OCI-LY7 (cell line): ENCODE measurements around the gene BRINP2. TPM values are rescaled to one million over a fixed set of nuclear protein-coding genes. Genes with fewer than 3 reads are reported as not detected.

Experiments used
- BruUV-seq: library from RNA; stranded (reverse); fragments of 400-500 nt; replicated peaks from 2 replicates; lab custom pipeline; 2021; lab: Mats Ljungman, UMichigan
- CTCF ChIA-PET: fragments of 300-600 bp; sonication (Branson Sonifier 250); formaldehyde crosslinking; loops from one replicate; lab custom pipeline; 2022; ENCODE audit warnings: antibody characterized with exemption; ENCODE audit not compliant: unreplicated experiment; lab: Charles Lee
- POLR2A ChIA-PET: fragments of 300-600 bp; sonication (Branson Sonifier 250); formaldehyde crosslinking; loops from one replicate; lab custom pipeline; 2022; ENCODE audit warnings: antibody characterized with exemption; lab: Charles Lee
- DNase-seq: peaks from one replicate; pipeline ENCODE4 v3.0.0-alpha.2; 2015; ENCODE audit warnings: low spot score
- H2AFZ ChIP-seq: fragments of 200-600 bp; sonication (generic), shearing (Covaris generic); 2 replicates; pipeline ENCODE4 v1.6.1; 2014; ENCODE audit warnings: mild to moderate bottlenecking, antibody characterized with exemption, low read length, moderate library complexity
- H3K27ac ChIP-seq: fragments of 200-600 bp; sonication (generic); 2 replicates; pipeline ENCODE4 v1.5.1; 2014; ENCODE audit warnings: mixed run types, low read depth, mild to moderate bottlenecking, moderate library complexity, low read length, inconsistent platforms; ENCODE audit not compliant: poor library complexity, severe bottlenecking
- H3K36me3 ChIP-seq: fragments of 200-600 bp; sonication (generic); 2 replicates; pipeline ENCODE4 v1.6.1; 2014; ENCODE audit warnings: mild to moderate bottlenecking, antibody characterized with exemption, low read length, moderate library complexity, mixed read lengths; ENCODE audit not compliant: insufficient read depth
- H3K4me1 ChIP-seq: fragments of 200-600 bp; sonication (generic); 2 replicates; pipeline ENCODE4 v1.5.1; 2014; ENCODE audit warnings: mild to moderate bottlenecking, low read length; ENCODE audit not compliant: insufficient read depth, poor library complexity, severe bottlenecking
- H3K4me2 ChIP-seq: fragments of 200-600 bp; sonication (generic); 2 replicates; pipeline ENCODE4 v1.6.1; 2014; ENCODE audit warnings: mild to moderate bottlenecking, low read length
- H3K4me3 ChIP-seq: fragments of 200-600 bp; sonication (generic); 2 replicates; pipeline ENCODE4 v1.5.1; 2014; ENCODE audit warnings: mild to moderate bottlenecking, low read depth, low read length; ENCODE audit not compliant: poor library complexity, severe bottlenecking
- H3K79me2 ChIP-seq: fragments of 200-600 bp; sonication (generic); 2 replicates; pipeline ENCODE4 v1.6.1; 2016; ENCODE audit warnings: low read depth, mild to moderate bottlenecking, low read length, moderate library complexity, mixed read lengths; ENCODE audit not compliant: insufficient read depth
- H3K9me2 ChIP-seq: fragments of 200-600 bp; sonication (generic); 2 replicates; pipeline ENCODE4 v1.6.1; 2016; ENCODE audit warnings: mild to moderate bottlenecking, low read length, mixed read lengths; ENCODE audit not compliant: insufficient read depth
- H3K9me3 ChIP-seq: fragments of 200-600 bp; sonication (generic); 2 replicates; pipeline ENCODE4 v1.6.1; 2014; ENCODE audit warnings: mild to moderate bottlenecking, mixed run types, low read length, mixed read lengths
- H4K20me1 ChIP-seq: fragments of 200-600 bp; sonication (generic); 2 replicates; pipeline ENCODE4 v1.6.1; 2014; ENCODE audit warnings: mild to moderate bottlenecking, antibody characterized with exemption, low read length, moderate library complexity, mixed read lengths; ENCODE audit not compliant: insufficient read depth
- CTCF ChIP-seq: fragments of 200-600 bp; sonication (generic); conservative IDR thresholded peaks from 2 replicates; pipeline ENCODE4 v1.5.1; 2014; ENCODE audit warnings: mild to moderate bottlenecking, antibody characterized with exemption, low read length, moderate library complexity, mixed read lengths
- EZH2phosphoT487 ChIP-seq: fragments of 200-600 bp; sonication (generic); IDR thresholded peaks from 2 replicates; pipeline ENCODE4 v1.6.1; 2018; ENCODE audit warnings: low read depth, borderline replicate concordance, mild to moderate bottlenecking, mixed run types, antibody characterized with exemption, low read length, moderate library complexity, mixed read lengths
- intact Hi-C: fragments of 100-400 bp; cut with micrococcal nuclease; formaldehyde crosslinking; loops from one replicate; pipeline ENCODE4 v1.10.0; 2022; ENCODE audit not compliant: unreplicated experiment
- total RNA-seq, 2 experiments: library from RNA; depleted of rRNA in 1 of 2; stranded (reverse); fragments of >200 nt in 1 of 2; shearing (Covaris generic) in 1 of 2; gene quantifications; 2 replicates each; pipeline ENCODE4 v1.2.3, GENCODE V29; 2014 to 2022

Gene BRINP2
- total RNA-seq, 2 experiments from 2014 or later, result not detected

GRCh38 chr1:177238967-177239366 is 68.2 kb downstream of the BRINP2 start:
- Histone ChIP-seq H3K36me3 (no peaks in the 10 kb centered on the region), H3K4me3 (no peak overlapping the region), H3K9me2 (no peaks in the 10 kb centered on the region), H4K20me1 (no peaks in the 10 kb centered on the region), H2AFZ (no peak overlapping the region), H3K4me1 (no peaks in the 10 kb centered on the region), H3K4me2 (no peak overlapping the region), H3K27ac (no peak overlapping the region), H3K9me3 (no peaks in the 10 kb centered on the region), H3K79me2 (no peaks in the 10 kb centered on the region)
- POLR2A ChIA-PET, result no interaction called here
- no peak for TF ChIP-seq CTCF
- TF ChIP-seq EZH2phosphoT487, result no peak
- no TSS peak for BruUV-seq
- no peak for DNase-seq
- intact Hi-C loops, result no loop called here
- CTCF ChIA-PET, result no interaction called here

- DNase-seq, result no peak
- TF ChIP-seq CTCF (no peak), EZH2phosphoT487 (no peak)
- Histone ChIP-seq H3K27ac (no peak overlapping the region), H3K79me2 (no peaks in the 10 kb centered on the region), H3K4me1 (no peaks in the 10 kb centered on the region), H3K9me2 (no peaks in the 10 kb centered on the region), H4K20me1 (no peaks in the 10 kb centered on the region), H2AFZ (no peak overlapping the region), H3K4me3 (no peak overlapping the region), H3K9me3 (no peaks in the 10 kb centered on the region), H3K36me3 (no peaks in the 10 kb centered on the region), H3K4me2 (no peak overlapping the region)
- intact Hi-C loops, result no loop called here
- ChIA-PET CTCF (no interaction called here), POLR2A (no interaction called here)
- no TSS peak for BruUV-seq
Measured at GRCh38 chr1:177239792-177240191, 69.0 kb downstream of the BRINP2 start.

GRCh38 chr1:177243773-177244172 is 73.0 kb downstream of the BRINP2 start:
- H2AFZ ChIP-seq, result no peak overlapping the region
- no peaks in the 10 kb centered on the region for H3K4me1 ChIP-seq
- no TSS peak for BruUV-seq
- ChIA-PET POLR2A (interaction anchor here (0.6 kb wide), 1 partner anchor 13 kb away, joined by 4 read pairs; no protein-coding TSS in a partner anchor), CTCF (no interaction called here)
- no peak overlapping the region for H3K27ac ChIP-seq
- H3K9me2 ChIP-seq, result no peaks in the 10 kb centered on the region
- DNase-seq, result no peak
- no peaks in the 10 kb centered on the region for H4K20me1 ChIP-seq
- H3K9me3 ChIP-seq, result no peaks in the 10 kb centered on the region
- H3K79me2 ChIP-seq, result no peaks in the 10 kb centered on the region
- no peak overlapping the region for H3K4me3 ChIP-seq
- intact Hi-C loops, result no loop called here
- no peak overlapping the region for H3K4me2 ChIP-seq
- no peaks in the 10 kb centered on the region for H3K36me3 ChIP-seq
- no peak for TF ChIP-seq EZH2phosphoT487
- TF ChIP-seq CTCF, result no peak
